ENCODE results near the gene RASL11B.

The RASL11B gene

DNA sequence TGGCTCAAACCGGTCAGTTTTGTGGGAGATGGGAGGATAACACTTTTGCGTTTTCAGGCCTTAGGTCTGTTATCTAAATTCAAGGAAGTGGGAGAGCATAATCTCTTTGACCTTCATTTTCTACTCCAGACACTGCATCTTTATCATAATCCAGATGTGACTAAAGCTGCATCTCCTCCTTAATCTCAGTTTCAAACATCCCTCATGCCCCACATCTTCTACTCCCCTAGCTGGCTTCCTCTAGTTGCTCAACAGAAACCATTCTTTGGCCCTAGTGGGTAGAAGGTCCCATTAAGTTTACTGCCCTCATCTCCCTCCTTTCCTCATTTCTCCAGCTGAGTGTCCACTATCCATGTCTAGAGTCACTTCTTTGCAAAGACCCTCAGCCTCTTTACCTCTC, 18.8 kb upstream of the RASL11B start:
- DNase-seq (ENCODE audit: low read depth) = no peak

DNA sequence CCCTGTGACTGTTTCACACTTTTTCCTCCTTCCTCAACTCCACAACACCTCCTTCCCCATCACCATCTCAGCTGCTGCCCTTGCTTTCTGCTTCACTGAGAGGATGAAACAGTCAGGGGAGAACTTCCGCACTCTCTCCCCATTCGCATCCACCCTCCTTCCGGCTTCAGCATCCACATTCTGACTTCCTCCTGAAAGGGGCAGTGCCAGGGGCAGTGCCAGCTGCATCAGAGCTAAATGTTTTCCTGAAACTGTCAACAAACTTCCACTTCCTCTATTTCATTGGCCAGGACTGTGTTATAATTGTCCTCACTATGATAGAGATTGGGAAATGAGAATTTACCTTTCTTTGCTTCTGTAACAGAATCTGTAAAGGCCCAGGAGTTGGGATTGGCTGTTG, 18.2 kb upstream of the RASL11B start:
- DNase-seq (ENCODE audit: low read depth) = no peak

- DNase-seq (ENCODE audit: low read depth) = no peak
These were observed 17.5 kb upstream of the RASL11B start for GRCh38 chr4:52844596-52844995.

DNA sequence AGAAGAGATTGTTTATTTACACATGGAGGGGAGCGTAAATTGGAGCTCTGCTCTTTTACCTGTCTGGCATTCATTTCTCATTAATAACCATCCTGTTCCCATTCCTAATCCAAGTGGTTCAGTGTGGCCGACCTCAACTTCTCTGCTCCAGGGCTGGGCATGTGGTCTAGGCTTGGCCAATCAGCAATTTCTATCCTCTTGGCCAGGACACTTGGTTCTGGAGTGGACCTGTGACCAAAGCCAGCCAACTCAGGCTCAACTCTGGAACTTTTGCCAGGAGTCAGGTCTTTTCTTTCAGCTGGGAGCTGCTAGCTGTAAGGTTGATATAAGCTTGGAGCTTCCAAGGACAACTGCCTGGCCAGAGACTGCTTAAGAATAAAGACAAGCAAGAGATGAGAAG, 15.6 kb upstream of the RASL11B start:
- no peak for DNase-seq (ENCODE audit: low read depth)

GRCh38 chr4:52848254-52848653, 13.9 kb upstream of the RASL11B start:
- DNase-seq (ENCODE audit: low read depth) = no peak

- no peak for DNase-seq (ENCODE audit: low read depth)
These were observed 11.6 kb upstream of the RASL11B start for GRCh38 chr4:52850406-52851124.

DNA sequence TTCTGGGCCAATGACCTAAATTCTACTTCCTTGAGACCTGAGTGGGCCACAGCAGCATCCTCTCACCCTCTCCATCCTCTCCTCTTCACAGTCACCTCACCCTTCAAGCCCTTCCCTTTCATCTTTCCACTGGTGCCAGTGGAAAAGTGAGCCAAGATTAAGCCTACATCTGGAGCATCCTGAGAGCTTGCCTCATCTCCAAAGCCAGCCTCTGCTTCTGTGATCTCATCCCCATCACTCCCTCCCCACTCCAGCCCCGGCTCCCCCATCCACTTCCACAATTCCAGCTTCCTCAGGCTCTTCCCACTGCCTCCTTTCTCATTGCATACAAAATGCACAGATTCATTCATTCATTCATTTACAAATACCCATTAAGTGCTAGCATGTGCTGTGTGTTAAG, 10.1 kb upstream of the RASL11B start:
- DNase-seq (ENCODE audit: low read depth) = no peak

DNA sequence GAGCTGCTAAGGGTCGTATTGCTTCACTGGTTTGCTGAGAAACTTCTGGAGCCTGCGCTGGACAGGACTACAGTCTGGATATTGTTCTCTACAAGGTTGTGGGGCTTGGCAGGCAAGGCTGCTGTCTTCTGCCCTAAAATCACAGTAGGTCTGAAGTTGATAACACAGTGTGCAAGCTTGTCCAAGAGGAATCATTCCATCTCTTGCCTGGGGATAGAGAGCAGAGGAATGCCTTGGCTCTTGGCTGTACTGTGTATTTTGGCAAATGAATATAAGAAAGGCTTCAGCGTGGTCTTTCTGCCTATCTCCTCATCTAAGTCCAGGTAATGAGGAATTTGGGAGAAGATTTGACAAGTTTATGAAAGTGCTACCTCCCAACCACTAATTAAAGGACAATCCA, 9.4 kb upstream of the RASL11B start:
- DNase-seq (ENCODE audit: low read depth) = no peak

DNA sequence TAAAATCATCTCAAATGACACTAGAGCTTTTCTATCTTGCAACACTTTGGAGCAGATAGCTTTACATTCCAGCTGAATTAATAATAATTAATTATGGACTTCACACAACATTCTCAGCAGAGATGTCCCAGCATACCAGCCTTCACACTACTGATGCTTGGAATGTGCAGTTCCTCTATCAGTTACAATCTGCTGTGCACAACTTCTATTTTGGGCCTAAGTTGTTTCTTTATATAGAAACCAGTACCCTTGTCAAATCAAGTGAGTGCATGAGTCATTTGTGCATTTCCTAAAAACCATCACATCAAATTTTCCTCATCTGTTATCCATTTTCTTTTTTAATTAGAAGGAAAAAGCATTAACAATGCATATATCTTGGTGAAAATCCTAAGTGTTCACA, 8.8 kb upstream of the RASL11B start:
- DNase-seq (ENCODE audit: low read depth) = no peak

GRCh38 chr4:52856801-52857200, 5.3 kb upstream of the RASL11B start:
- no peak for DNase-seq (ENCODE audit: low read depth)

GRCh38 chr4:52860361-52860760, 1.8 kb upstream of the RASL11B start:
- DNase-seq (ENCODE audit: low read depth) = no peak

- no peak for DNase-seq (ENCODE audit: low read depth)
These were observed 820 bp upstream of the RASL11B start for GRCh38 chr4:52861171-52861823.

DNA sequence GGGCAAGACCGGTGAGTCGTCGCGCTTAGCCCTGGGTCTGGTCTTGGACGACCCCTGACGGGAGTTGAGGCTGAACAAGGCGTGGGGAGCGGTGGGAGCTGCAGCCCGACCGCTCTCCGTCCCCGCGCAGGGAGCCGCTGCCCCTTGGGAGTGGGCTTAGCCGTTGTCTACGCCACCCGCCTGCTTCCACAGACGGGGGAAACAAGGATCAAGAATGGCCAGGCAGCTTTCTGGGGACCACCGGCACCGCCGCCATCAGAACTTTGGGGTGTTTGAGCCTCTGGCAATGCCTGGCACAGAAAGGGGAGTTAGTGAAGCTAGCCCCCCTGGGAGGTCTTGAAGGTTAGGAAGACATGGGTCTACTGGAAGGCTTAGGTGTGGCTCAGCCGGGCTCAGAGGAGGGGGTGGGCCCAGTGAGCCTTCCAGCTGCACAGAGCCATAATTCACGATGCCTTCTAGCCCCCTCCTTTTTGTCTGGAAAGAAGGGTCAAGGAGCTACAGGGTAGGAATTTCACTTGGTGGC, 583 bp downstream of the RASL11B start:
- DNase-seq (ENCODE audit: low read depth) = no peak

DNA sequence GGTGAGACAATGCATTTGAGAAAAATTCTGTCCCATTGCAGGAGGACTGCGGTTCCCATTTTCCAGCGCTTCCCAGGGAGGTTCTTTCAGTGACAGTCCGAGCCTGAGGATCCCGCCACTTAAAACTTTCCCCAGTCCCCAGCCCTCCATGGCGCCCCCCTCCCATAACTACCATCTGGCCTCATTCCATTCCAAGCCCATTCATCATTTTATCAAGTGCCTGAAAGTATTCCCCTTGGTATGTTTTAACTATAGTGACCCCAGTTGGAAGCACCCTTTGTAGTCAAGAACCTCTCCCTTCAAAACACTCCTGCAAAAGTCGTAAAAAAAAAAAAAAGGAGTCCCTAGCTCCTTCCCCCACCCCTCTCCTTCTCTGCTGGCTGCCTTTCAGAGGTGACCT, 1.2 kb downstream of the RASL11B start:
- DNase-seq (ENCODE audit: low read depth) = no peak

DNA sequence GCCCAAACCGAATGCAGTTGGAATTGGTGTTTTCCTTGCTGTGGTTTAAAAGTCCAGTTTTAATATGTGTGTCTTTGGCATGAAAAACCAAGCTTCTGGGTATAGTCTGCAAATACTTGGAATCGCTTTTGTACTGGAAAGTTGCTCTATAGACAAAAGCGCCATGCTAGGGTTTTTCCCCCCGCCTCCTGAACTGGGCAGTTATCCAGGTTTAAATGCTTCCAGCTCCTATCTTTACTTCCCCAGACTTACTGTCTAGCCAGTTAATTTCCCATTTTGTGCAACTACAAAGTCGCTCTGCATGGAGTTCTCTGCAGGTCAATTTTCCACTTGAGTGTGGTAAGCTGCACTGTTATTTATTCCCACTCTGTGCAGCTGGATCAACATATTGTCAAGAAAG, 2.7 kb downstream of the RASL11B start:
- DNase-seq (ENCODE audit: low read depth) = no peak

DNA sequence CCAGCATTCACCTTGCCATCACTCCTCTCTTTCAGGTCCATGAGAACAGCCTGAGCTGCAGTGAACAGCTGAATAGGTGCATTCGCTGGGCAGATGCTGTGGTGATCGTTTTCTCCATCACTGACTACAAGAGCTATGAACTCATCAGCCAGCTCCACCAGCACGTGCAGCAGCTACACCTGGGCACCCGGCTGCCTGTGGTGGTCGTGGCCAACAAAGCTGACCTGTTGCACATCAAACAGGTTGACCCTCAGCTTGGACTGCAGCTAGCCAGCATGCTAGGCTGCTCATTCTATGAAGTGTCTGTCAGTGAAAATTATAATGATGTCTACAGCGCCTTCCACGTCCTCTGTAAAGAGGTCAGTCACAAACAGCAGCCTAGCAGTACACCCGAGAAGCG, 3.2 kb downstream of the RASL11B start:
- no peak for DNase-seq (ENCODE audit: low read depth)

GRCh38 chr4:52866734-52867133, 4.6 kb downstream of the RASL11B start:
- DNase-seq (ENCODE audit: low read depth) = no peak

- DNase-seq (ENCODE audit: low read depth) = no peak
These were observed 5.0 kb downstream of the RASL11B start for GRCh38 chr4:52867163-52867562.

- no peak for DNase-seq (ENCODE audit: low read depth)
These were observed 6.0 kb downstream of the RASL11B start for GRCh38 chr4:52868133-52868532.

DNA sequence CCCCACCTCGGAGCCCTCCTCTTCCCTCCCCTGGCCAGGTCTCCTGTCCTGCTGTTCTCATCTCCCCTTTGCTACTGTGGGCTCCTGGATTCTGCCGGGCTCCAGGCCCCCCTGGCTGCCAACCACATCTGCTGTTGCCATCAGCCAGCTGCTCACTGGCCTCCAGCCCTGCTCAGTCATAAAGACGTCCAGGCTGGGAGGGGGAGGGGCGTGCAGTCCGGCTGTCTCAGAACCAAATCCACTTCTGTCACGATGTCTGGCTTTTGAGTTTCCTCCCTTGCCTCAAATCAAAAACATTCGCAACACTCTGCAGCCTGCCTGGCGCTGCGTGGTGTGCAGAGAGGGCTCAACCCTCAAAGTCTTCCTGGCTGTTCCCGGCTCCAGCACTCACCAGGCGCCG, 7.1 kb downstream of the RASL11B start:
- DNase-seq (ENCODE audit: low read depth) = no peak

DNA sequence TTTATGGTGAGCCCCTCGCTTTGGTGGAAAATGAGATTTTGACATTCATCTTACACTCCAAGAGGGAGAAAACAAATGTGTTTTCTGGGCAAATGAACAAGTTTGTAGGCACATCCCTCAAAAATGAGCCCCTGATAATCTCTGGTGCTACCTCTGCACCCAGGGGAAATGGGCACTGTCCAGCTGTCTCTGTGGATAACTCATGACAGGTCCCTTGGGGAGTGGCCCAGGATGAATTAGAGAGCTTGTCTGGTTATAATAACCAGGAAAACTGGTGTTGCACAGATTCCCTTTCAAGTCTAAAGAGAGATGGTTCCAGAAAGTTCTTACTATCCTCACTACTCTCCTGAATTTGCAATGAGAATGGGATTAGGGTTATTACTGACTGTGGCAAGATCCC, 7.5 kb downstream of the RASL11B start:
- no peak for DNase-seq (ENCODE audit: low read depth)

- DNase-seq (ENCODE audit: low read depth) = no peak
These were observed 8.1 kb downstream of the RASL11B start for GRCh38 chr4:52870225-52870624.

DNA sequence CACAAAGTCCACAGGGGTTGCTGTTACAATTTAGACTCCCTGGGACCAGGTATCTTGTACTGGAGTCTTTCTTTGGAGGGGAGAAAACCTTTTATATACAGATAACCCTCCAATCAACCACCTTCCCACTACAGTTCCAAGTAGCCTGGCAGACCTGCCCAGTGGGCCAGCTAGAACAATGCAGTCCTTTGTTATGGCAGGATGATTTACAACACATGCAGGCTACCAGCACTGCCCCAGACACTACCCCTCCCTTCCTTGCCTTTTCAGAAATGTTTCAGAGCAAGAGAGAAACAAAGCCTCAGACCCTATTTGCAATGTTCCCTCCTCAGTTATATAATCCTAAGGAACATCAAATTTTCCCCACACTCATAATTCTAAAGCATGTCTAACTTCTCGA, 11.1 kb downstream of the RASL11B start:
- DNase-seq (ENCODE audit: low read depth) = no peak

- DNase-seq (ENCODE audit: low read depth) = no peak
These were observed 11.8 kb downstream of the RASL11B start for GRCh38 chr4:52873861-52874343.

Measured in stimulated activated CD4-positive, alpha-beta T cell treated with anti-CD3 and anti-CD28 coated beads, Interleukin-2, amount 100 ng/mL, for 4 hours (primary cell).